Endothelial cell of umbilical vein (primary cell): ENCODE results near the gene RECQL. TPM values are rescaled to one million over a fixed set of nuclear protein-coding genes. Genes with fewer than 3 reads are reported as not detected.

Experiments used
- BruUV-seq: library from RNA; stranded (reverse); fragments of 400-500 nt; replicated peaks from 2 replicates; lab custom pipeline; 2021; lab: Mats Ljungman, UMichigan
- CTCF ChIA-PET: fragments of 300-600, 350-600 bp; sonication (Branson Sonifier 250); formaldehyde crosslinking; loops from one replicate; lab custom pipeline; 2021; ENCODE audit warnings: antibody characterized with exemption, inconsistent platforms; lab: Charles Lee
- POLR2A ChIA-PET: fragments of 300-600, 350-600 bp; sonication (Branson Sonifier 250); formaldehyde crosslinking; loops from one replicate; lab custom pipeline; 2021; ENCODE audit warnings: antibody characterized with exemption, inconsistent platforms; lab: Charles Lee
- DNase-seq: peaks from one replicate; pipeline ENCODE4 v3.0.0-alpha.2; 2011; ENCODE audit warnings: low read depth, low spot score
- FAIRE-seq: peaks from 2 replicates; lab custom pipeline; 2011; peaks lifted over from hg19 to GRCh38; lab: Jason Lieb, UNC
- H2AFZ ChIP-seq: 2 replicates; pipeline ENCODE4 v1.6.0; 2012; ENCODE audit warnings: low read depth, low read length, control low read depth, inconsistent platforms
- H3K27ac ChIP-seq: 2 replicates; pipeline ENCODE4 v1.5.1; 2011; ENCODE audit warnings: low read depth, mild to moderate bottlenecking, control low read depth, low read length, moderate library complexity; ENCODE audit not compliant: insufficient read depth
- H3K27me3 ChIP-seq, 2 experiments: 2 replicates each; pipeline versions ENCODE4 v1.6.0 to v1.6.1; 2011; ENCODE audit warnings: low read length in 2 of 2, mixed read lengths in 1 of 2; ENCODE audit not compliant: control insufficient read depth in 2 of 2, insufficient read depth in 2 of 2
- H3K36me3 ChIP-seq, 2 experiments: 2 replicates in 1 of 2; 3 replicates in 1 of 2; pipeline ENCODE4 v1.5.1; 2011; ENCODE audit warnings: low read length in 2 of 2, mild to moderate bottlenecking in 1 of 2, moderate library complexity in 1 of 2; ENCODE audit not compliant: control insufficient read depth in 2 of 2, insufficient read depth in 2 of 2; ENCODE audit errors: extremely low read depth in 1 of 2
- H3K4me1 ChIP-seq: 3 replicates; pipeline ENCODE4 v1.5.1; 2011; ENCODE audit warnings: mild to moderate bottlenecking, low read length; ENCODE audit not compliant: control insufficient read depth, insufficient read depth; ENCODE audit errors: extremely low read depth
- H3K4me2 ChIP-seq: 2 replicates; pipeline ENCODE4 v1.6.1; 2011; ENCODE audit warnings: low read length, control low read depth, mixed read lengths; ENCODE audit not compliant: insufficient read depth
- H3K4me3 ChIP-seq, 3 experiments: fragments of 200-600 bp in 1 of 3; sonication (generic), shearing (Covaris generic) in 1 of 3; replicated peaks in 1 of 3; 2 replicates each; pipeline ENCODE4 v1.5.1; 2011 to 2016; ENCODE audit warnings: control low read depth in 3 of 3, low read length in 3 of 3, mild to moderate bottlenecking in 2 of 3, inconsistent platforms in 1 of 3, low read depth in 1 of 3, moderate library complexity in 1 of 3; ENCODE audit not compliant: insufficient read depth in 1 of 3
- H3K79me2 ChIP-seq: 2 replicates; pipeline ENCODE4 v1.6.0; 2012; ENCODE audit warnings: low read length, inconsistent platforms; ENCODE audit not compliant: control insufficient read depth, insufficient read depth
- H3K9ac ChIP-seq: replicated peaks from 2 replicates; pipeline ENCODE3; 2011; ENCODE audit warnings: low read length, control low read depth; ENCODE audit not compliant: insufficient read depth; ENCODE audit errors: extremely low read depth
- H3K9me1 ChIP-seq: replicated peaks from 3 replicates; pipeline ENCODE4 v1.6.0; 2011; ENCODE audit warnings: mild to moderate bottlenecking, low read length; ENCODE audit not compliant: control insufficient read depth, insufficient read depth; ENCODE audit errors: extremely low read depth
- H3K9me3 ChIP-seq: replicated peaks from 2 replicates; pipeline ENCODE4 v1.5.1; 2012; ENCODE audit warnings: low read length, inconsistent platforms; ENCODE audit not compliant: control insufficient read depth, insufficient read depth
- H4K20me1 ChIP-seq: replicated peaks from 2 replicates; pipeline ENCODE3; 2011; ENCODE audit warnings: mild to moderate bottlenecking, low read length; ENCODE audit not compliant: control insufficient read depth, insufficient read depth; ENCODE audit errors: extremely low read depth
- EZH2 ChIP-seq: IDR thresholded peaks from 2 replicates; pipeline ENCODE4 v1.6.1; 2012; ENCODE audit warnings: borderline replicate concordance, low read depth, mild to moderate bottlenecking, moderate library complexity, low read length, inconsistent platforms; ENCODE audit not compliant: severe bottlenecking
- FOS ChIP-seq: IDR thresholded peaks from 2 replicates; pipeline ENCODE4 v1.6.1; 2011; ENCODE audit warnings: mild to moderate bottlenecking, low read length, moderate library complexity, borderline replicate concordance; ENCODE audit not compliant: insufficient read depth
- GATA2 ChIP-seq: IDR thresholded peaks from 2 replicates; pipeline ENCODE4 v1.7.0; 2011; ENCODE audit warnings: low read depth, mild to moderate bottlenecking, moderate library complexity, mixed read lengths, low read length; ENCODE audit not compliant: insufficient read length, insufficient read depth
- JUN ChIP-seq: IDR thresholded peaks from 2 replicates; pipeline ENCODE4 v1.6.1; 2011; ENCODE audit warnings: borderline replicate concordance, low read depth; ENCODE audit not compliant: insufficient read length, insufficient read depth
- MYC ChIP-seq: IDR thresholded peaks from one replicate; pipeline ENCODE4 v1.6.1; 2011; ENCODE audit warnings: mild to moderate bottlenecking, low read depth, low read length
- POLR2A ChIP-seq: IDR thresholded peaks from 2 replicates; pipeline ENCODE4 v1.6.1; 2012; ENCODE audit warnings: low read depth, mild to moderate bottlenecking, control low read depth, low read length
- POLR2AphosphoS5 ChIP-seq: IDR thresholded peaks from 2 replicates; pipeline ENCODE4 v1.6.1; 2012; ENCODE audit warnings: low read depth, mild to moderate bottlenecking, control low read depth, low read length, moderate library complexity; ENCODE audit not compliant: insufficient read depth
- dilution Hi-C: fragments of 300-500 bp; cut with MboI; formaldehyde crosslinking; loops from one replicate; pipeline ENCODE4 v1.15.0; 2019; ENCODE audit warnings: low sequenced_read_pairs; ENCODE audit not compliant: extremely low pct_ligation_motif_present
- intact Hi-C: fragments of 100-400 bp; cut with micrococcal nuclease; formaldehyde crosslinking; loops from one replicate; pipeline ENCODE4 v1.10.0; 2022
- polyA plus RNA-seq, 4 experiments: library from polyadenylated mRNA; depleted of rRNA in 3 of 4; stranded (reverse) in 3 of 4; unstranded in 1 of 4; fragments of >200 nt; gene quantifications; 2 replicates each; pipeline versions ENCODE4 v1.2.1 to v1.2.3, GENCODE V29; 2011 to 2012; ENCODE audit warnings: missing spikeins in 1 of 4
- total RNA-seq: library from RNA; stranded (reverse); gene quantifications from 2 replicates; pipeline ENCODE4 v1.2.3, GENCODE V29; 2021
- TF ChIP-seq, protein P1 (sequence below): IDR thresholded peaks from 2 replicates; pipeline ENCODE4 v1.6.1; 2011; ENCODE audit not compliant: insufficient read depth, insufficient read length
- TF ChIP-seq, protein P2 (sequence below), 2 donors: IDR thresholded peaks; 1 replicate in 1 of 2; 2 replicates in 1 of 2; pipeline ENCODE4 v1.5.1; 2011; ENCODE audit warnings: low read length in 2 of 2, mild to moderate bottlenecking in 2 of 2, moderate library complexity in 2 of 2, control low read depth in 1 of 2, inconsistent platforms in 1 of 2, low read depth in 1 of 2; ENCODE audit not compliant: insufficient read depth in 1 of 2; ENCODE audit errors: extremely low read depth in 1 of 2

The RECQL gene
- total and polyA plus RNA-seq, 2 donors (not counting 3 experiments of a cell fraction or from before 2014, with no cell fraction given), result 9.3 to 50.3 TPM

DNA sequence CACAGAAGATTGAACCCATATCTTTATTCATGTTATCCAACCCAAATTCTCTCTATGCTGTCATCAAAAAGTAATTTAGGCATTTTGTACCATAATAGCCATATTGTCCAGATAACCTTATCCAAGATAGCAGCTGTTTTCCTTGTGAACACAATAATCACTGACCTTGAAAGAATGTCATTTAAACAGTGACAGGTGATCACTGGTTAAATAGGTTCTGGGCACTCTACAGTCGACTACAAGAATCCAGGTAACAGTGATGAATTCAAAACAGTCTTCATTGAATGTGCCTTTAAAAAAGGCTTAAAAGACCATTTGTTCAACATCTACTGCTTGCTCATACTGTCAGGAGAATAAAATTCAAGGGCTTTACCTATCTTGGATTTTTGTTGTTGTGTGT, 20.1 kb upstream of the RECQL start:
- Histone ChIP-seq H3K4me3 (no peak overlapping the region), H2AFZ (no peak overlapping the region), H3K27ac (no peak overlapping the region), H3K9ac (no peak overlapping the region), H3K79me2 (no peaks in the 10 kb centered on the region), H3K4me1 (no peaks in the 10 kb centered on the region), H3K9me1 (no peaks in the 10 kb centered on the region), H3K4me2 (no peak overlapping the region), H4K20me1 (no peaks in the 10 kb centered on the region), H3K9me3 (no peaks in the 10 kb centered on the region), H3K36me3 (peaks cover 0 to 4% of the 10 kb centered on the region in 2 experiments), H3K27me3 (no peaks in the 10 kb centered on the region)
- no TSS peak for BruUV-seq
- ChIA-PET POLR2A (no interaction called here), CTCF (no interaction called here)
- intact Hi-C loops, result no loop called here
- FAIRE-seq (no peak), DNase-seq (no peak)
- dilution Hi-C loops, result no loop called here
- TF ChIP-seq POLR2AphosphoS5 (no peak), GATA2 (no peak), POLR2A (no peak), FOS (no peak), JUN (no peak), MYC (no peak), EZH2 (no peak)
- TF ChIP-seq, protein P1, sequence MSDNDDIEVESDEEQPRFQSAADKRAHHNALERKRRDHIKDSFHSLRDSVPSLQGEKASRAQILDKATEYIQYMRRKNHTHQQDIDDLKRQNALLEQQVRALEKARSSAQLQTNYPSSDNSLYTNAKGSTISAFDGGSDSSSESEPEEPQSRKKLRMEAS, result no peak
- TF ChIP-seq, protein P2, sequence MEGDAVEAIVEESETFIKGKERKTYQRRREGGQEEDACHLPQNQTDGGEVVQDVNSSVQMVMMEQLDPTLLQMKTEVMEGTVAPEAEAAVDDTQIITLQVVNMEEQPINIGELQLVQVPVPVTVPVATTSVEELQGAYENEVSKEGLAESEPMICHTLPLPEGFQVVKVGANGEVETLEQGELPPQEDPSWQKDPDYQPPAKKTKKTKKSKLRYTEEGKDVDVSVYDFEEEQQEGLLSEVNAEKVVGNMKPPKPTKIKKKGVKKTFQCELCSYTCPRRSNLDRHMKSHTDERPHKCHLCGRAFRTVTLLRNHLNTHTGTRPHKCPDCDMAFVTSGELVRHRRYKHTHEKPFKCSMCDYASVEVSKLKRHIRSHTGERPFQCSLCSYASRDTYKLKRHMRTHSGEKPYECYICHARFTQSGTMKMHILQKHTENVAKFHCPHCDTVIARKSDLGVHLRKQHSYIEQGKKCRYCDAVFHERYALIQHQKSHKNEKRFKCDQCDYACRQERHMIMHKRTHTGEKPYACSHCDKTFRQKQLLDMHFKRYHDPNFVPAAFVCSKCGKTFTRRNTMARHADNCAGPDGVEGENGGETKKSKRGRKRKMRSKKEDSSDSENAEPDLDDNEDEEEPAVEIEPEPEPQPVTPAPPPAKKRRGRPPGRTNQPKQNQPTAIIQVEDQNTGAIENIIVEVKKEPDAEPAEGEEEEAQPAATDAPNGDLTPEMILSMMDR (IDR thresholded peaks at IDR 0.05; ENCODE audit: extremely low read depth in 1 of 2, insufficient read depth in 1 of 2, low read depth in 1 of 2, low read length in 2 of 2), result no peak
